ENCODE results near the gene PLXND1.

PLXND1 gene

DNA sequence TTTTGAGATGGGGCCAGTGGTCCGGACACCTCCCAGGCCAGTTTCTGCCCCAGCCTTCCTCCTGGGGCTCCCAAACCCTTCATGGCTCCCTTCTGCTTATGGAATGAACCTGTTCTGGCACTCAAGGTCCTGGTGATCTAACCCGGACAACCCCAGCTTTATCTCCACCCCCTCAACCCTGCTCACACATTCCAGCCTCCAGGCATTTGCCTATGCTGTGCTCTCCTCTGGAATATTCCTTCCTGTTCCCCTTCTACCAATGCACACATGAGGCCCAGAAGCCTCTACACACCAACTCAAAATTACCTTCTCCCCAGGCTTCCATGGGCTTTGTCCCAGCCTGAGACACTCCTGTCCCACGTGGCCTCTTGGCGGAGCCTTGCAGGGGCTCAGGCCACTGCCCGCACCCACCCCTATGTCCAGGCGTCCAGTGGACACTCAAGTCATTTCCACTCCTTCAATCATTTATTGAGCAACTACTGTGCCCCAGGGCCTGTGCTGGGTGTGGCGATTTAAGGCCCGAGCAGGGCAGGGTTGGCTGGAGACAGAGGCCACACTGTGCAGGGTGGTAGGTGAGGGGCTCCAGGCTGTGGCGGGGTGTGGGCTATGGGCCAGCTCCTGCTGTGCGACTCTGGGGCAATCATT, 18.8 kb downstream of the PLXND1 start:
- no peak for DNase-seq (ENCODE audit: extremely low read depth in 1 of 2, low read depth in 1 of 2)

DNA sequence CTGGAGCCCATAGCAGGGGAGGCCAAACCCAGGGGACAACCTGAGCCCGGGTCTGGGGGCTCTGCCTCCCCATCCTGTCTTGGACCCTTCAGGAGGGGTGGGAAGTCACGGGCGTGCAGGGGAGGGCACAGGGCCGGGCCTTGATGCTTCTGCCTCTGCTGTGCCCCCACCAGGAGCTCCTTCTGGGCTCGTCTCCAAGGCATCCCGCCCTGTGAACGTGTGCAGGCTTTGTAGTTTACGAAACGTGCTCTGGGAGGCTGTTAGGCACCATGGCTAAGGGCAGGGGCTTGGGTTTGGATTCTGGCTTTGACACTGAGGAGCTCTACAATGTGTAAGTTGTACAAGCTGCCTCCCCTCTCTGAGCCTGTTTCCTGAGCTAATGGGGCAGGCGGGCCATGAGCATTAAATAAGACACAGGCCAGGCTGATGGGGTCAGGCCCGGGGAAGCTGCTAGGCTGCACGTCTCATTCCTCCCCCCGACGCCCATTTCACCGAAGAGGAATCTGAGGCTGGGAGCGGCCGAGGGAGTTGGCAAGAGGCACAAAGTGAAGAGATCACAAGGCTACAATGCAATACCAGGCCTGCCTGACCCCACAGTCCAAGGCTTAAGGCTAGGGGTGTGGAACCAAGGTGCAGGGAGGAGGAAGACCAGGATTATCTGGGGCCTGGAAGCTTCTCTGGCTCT, 19.6 kb downstream of the PLXND1 start:
- DNase-seq (ENCODE audit: extremely low read depth in 1 of 2, low read depth in 1 of 2) = no peak

GRCh38 chr3:129585949-129586657, 20.4 kb downstream of the PLXND1 start:
- DNase-seq (ENCODE audit: extremely low read depth in 1 of 2, low read depth in 1 of 2) = no peak

GRCh38 chr3:129584631-129585030, 21.8 kb downstream of the PLXND1 start:
- DNase-seq (ENCODE audit: extremely low read depth in 1 of 2, low read depth in 1 of 2) = no peak

DNA sequence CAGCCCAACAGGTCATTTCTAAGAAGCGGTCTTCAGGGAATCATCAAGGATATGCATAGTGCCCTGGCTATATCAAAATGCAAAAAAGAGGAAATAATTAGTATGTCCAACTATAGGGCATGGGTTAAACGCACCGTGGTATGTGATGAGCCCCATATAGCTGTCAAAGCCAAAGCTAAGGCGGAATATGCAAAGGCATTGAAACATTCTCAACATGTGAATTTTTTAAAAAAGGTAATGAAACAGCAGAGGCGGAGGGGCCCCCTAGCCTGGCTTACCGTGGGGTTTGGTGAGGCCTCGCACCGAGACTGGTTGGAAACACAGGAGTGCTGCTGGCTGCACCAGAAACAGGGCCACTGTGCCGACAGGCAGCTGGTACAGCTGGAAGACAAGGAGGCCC, 23.2 kb downstream of the PLXND1 start:
- DNase-seq (ENCODE audit: extremely low read depth in 1 of 2, low read depth in 1 of 2) = no peak

DNA sequence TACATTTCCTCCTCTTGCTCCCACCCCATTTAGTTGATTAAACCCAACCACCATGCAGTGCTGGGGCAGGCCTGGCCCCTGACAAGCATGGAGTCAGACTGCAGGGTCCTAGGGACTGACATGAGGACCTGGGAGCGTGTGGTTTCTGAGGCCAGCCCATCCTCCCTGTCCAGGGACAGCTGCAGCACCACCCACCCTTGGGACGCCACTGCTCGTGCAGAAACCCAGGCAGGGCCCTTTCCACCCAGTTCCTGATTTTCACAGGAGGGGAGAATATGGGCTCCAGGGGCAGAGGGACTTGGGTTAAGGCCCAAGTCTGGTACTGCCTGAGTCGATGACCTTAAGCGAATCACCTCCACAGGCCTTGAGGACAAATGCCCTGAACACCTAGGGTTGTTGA, 23.7 kb downstream of the PLXND1 start:
- DNase-seq (ENCODE audit: extremely low read depth in 1 of 2, low read depth in 1 of 2) = no peak

DNA sequence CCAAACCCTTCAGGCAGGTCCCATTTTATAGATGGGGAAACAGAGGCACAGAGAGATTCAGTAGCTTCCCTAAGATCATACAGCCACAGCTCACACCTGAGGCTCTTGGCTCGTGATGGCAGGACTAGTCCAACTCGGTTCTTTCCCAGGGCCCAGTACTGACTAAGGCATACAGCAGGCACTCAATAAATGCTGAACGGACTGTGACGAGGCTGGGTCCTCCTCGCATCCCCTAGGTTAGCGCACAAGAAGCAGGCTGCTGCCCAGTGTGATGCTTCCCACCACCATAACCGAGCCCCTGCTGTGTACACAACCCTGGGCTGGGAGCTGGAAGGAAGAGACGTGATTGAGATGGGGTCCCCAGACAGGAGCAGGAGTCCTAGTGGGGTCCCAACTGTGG, 24.9 kb downstream of the PLXND1 start:
- no peak for DNase-seq (ENCODE audit: extremely low read depth in 1 of 2, low read depth in 1 of 2)

DNA sequence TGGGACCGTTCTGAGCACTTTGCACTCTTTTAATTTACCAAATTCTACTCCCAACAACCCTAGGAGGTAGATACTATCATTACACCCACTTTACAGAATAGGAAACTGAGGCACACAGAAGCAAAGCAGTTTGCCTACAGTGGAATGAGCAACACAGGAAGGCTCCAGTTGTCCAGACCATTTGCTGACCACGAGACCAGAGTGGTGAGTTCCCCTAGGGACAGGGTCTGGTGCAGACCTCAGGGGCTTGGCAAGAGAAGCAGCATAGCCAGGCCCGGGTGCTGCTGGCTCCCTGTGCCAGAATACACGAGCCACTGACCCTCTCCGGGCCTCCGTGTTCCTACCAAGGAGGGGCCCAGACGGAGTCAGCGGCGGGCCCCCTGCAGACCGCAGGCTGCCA, 26.5 kb downstream of the PLXND1 start:
- no peak for DNase-seq (ENCODE audit: extremely low read depth in 1 of 2, low read depth in 1 of 2)

GRCh38 chr3:129577925-129578786, 28.3 kb downstream of the PLXND1 start:
- no peak for DNase-seq (ENCODE audit: extremely low read depth in 1 of 2, low read depth in 1 of 2)

DNA sequence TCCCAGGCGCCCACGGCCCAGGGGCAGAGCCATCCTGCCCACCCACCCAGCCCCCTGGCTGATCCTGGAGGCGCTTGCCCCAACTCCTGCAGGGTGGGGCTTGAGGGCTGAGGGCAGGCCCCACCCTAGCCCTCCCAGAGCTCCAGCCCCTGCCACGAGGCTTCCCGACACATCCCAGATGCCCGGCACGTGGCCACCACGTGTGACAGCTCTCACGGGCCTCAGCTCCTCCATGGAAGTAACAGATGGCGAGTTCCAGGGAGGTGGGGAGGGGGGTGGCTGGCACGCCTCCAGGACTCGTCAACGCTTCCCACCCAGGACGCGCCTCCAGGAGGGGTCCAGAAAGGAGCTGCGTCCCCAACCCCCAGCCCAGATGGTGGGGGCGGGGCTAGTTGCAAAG, 29.1 kb downstream of the PLXND1 start:
- DNase-seq (ENCODE audit: extremely low read depth in 1 of 2, low read depth in 1 of 2) = no peak

DNA sequence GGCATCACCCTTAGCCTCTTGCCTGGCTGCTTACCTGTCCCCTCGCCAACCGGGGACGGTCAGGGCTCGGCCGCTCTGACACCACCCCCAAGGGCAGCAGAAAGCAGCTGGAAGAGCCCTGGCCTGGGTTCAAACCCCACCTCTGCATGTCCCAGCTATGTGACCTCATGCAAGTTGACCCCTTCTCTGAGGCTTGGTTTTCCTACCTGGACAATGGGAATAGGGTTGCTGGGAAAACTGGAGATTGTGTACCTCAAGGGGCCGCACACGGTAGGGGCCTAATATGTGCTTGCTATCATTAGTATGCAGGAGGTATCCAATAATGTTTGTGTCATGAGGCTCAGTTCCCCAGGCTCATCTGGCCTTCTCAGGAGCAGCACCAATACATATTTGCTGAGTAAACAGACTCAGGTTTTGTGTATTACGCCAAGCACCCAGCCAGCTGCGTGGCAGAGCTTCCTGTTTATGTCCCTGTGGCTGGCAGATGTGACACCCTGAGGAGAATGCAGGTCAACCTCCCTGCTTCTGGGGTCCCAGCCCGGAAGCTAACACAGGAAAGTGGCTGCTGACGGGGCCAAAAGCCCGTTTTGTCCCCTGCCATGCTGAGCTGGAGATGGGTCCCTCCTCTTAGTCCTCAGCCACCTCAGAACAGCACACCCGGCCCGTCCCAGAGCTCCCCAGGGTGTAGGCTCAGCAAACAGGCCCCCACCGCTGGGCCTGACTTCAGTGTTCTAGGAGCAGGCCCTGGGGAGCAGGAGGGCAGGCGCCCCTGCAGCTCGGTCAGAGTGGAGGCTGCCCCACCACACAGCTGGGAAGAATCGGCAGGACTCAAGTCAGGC, 29.7 kb downstream of the PLXND1 start:
- peak; percentile 29 to 45 for DNase-seq (ENCODE audit: extremely low read depth in 1 of 2, low read depth in 1 of 2)

GRCh38 chr3:129575997-129576384, 30.5 kb downstream of the PLXND1 start:
- DNase-seq (ENCODE audit: extremely low read depth in 1 of 2, low read depth in 1 of 2) = no peak

DNA sequence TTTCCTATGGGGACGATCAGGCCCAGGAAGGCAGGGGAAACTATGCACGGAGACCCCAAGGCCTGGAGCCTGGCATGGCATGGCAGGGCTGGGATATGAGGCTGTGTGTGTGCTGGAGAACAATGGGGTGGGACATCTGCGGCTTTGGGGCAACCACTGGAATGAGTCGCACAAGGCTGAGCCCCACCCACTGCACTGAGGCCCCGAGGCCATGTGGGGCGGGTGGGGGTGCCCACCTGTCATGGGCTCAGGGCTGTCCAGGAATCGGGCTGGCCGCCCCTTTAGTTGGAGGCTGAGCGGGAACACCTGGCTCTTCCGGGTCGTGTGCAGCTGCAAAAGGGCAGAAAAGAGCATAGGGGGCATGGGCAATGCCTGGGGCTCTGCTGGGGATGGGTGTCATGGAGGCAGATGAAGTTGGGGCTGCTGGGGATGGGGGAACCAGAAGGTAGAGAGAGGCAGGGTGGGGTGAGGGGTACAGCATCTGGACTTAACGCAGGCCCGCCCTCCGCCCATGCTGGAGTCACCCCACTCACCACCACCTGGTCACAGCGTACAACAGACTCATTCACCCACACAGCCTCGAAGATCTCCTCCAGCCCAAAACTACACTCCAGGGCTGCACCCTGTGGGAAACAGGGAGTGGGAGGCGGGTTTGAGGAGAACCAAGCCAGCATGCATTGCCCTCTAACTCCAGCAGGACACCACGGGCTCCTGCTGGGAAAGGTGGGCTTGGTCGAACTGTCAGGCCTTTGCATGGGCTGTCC, 31.1 kb downstream of the PLXND1 start:
- no peak for DNase-seq (ENCODE audit: extremely low read depth in 1 of 2, low read depth in 1 of 2)

- DNase-seq (ENCODE audit: extremely low read depth in 1 of 2, low read depth in 1 of 2) = no peak
These were observed 32.3 kb downstream of the PLXND1 start for GRCh38 chr3:129574206-129574605.

DNA sequence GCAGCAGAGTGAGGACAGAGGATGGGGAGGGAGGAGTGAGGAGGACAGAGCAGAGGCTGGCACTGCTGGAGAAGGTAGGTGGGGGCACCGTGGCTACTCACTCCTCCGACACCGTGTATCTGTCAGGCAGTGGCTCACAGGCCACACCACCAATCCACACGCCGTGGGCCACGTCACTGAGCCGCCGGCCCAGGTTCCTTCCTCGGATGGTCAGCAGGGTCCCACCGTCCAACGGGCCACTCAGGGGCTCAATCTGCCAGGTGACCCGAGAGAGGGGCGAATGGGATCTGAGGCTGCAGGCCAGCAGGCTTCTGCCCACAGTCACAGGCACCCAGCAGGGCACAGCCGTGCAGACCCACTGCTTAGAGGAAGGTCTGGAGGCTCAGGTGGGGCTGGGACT, 33.0 kb downstream of the PLXND1 start:
- no peak for DNase-seq (ENCODE audit: extremely low read depth in 1 of 2, low read depth in 1 of 2)

- no peak for DNase-seq (ENCODE audit: extremely low read depth in 1 of 2, low read depth in 1 of 2)
These were observed 33.9 kb downstream of the PLXND1 start for GRCh38 chr3:129572603-129573002.

GRCh38 chr3:129571605-129572547, 34.6 kb downstream of the PLXND1 start:
- DNase-seq (ENCODE audit: extremely low read depth in 1 of 2, low read depth in 1 of 2) = no peak

GRCh38 chr3:129569856-129570255, 36.6 kb downstream of the PLXND1 start:
- no peak for DNase-seq (ENCODE audit: extremely low read depth in 1 of 2, low read depth in 1 of 2)

DNA sequence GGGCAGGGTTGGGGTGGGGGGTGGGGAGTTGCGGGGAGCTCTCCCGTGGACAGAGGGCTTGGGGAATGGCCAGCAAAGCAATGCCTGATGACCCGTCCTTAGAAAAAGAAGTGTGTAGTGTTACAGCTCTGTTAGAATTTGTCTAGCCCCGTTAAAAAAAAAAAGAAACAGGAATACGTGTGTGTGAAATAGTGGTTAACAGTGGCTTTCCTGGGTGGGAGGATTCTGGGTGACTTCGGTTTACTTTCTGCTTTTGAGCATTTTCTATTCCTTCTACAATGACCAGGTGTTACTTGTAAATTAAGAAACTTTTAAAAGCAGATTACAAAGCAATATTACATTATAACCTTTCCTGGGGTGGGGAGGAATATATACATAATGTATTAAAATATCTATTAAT, 38.5 kb downstream of the PLXND1 start:
- no peak for DNase-seq (ENCODE audit: extremely low read depth in 1 of 2, low read depth in 1 of 2)
